ENCODE data around the gene MAPT. TPM values are rescaled to one million over a fixed set of nuclear protein-coding genes. Genes with fewer than 3 reads are reported as not detected.

Gene MAPT
- total RNA-seq, 1 donor from 2014 or later, result 0.28 TPM

GRCh38 chr17:45998987-45999899, 104.9 kb downstream of the MAPT start, which contains the start of gene STH:
Gene STH (plus strand): TSS chr17:45999250. CDS start chr17:45999280, 30 bp downstream.
- Mint-ChIP-seq H3K4me3 (ENCODE audit: unreplicated experiment) (no peak within 1 kb of the TSS), H3K4me1 (ENCODE audit: unreplicated experiment) (peaks cover 6% of the 10 kb centered on the region), H3K9me3 (ENCODE audit: unreplicated experiment) (no peaks in the 10 kb centered on the region), H3K36me3 (ENCODE audit: low read depth, unreplicated experiment) (peaks cover 3% of the 10 kb centered on the region), H3K27me3 (ENCODE audit: unreplicated experiment) (peaks cover 6% of the 10 kb centered on the region), H3K27ac (ENCODE audit: unreplicated experiment) (no peak within 1 kb of the TSS)
- DNase-seq (ENCODE audit: low spot score), result no peak
- TF ChIP-seq, protein P1, sequence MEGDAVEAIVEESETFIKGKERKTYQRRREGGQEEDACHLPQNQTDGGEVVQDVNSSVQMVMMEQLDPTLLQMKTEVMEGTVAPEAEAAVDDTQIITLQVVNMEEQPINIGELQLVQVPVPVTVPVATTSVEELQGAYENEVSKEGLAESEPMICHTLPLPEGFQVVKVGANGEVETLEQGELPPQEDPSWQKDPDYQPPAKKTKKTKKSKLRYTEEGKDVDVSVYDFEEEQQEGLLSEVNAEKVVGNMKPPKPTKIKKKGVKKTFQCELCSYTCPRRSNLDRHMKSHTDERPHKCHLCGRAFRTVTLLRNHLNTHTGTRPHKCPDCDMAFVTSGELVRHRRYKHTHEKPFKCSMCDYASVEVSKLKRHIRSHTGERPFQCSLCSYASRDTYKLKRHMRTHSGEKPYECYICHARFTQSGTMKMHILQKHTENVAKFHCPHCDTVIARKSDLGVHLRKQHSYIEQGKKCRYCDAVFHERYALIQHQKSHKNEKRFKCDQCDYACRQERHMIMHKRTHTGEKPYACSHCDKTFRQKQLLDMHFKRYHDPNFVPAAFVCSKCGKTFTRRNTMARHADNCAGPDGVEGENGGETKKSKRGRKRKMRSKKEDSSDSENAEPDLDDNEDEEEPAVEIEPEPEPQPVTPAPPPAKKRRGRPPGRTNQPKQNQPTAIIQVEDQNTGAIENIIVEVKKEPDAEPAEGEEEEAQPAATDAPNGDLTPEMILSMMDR (IDR thresholded peaks at IDR 0.05; ENCODE audit: unreplicated experiment), result no peak

DNA sequence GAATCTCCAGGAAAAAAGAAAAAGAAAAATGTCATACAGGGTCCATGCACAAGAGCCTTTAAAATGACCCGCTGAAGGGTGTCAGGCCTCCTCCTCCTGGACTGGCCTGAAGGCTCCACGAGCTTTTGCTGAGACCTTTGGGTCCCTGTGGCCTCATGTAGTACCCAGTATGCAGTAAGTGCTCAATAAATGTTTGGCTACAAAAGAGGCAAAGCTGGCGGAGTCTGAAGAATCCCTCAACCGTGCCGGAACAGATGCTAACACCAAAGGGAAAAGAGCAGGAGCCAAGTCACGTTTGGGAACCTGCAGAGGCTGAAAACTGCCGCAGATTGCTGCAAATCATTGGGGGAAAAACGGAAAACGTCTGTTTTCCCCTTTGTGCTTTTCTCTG, 105.5 kb downstream of the MAPT start:
- Mint-ChIP-seq H3K9me3 (ENCODE audit: unreplicated experiment) (no peaks in the 10 kb centered on the region), H3K36me3 (ENCODE audit: low read depth, unreplicated experiment) (peaks cover 3% of the 10 kb centered on the region), H3K4me3 (ENCODE audit: unreplicated experiment) (no peak overlapping the region), H3K27me3 (ENCODE audit: unreplicated experiment) (peaks cover 6% of the 10 kb centered on the region), H3K4me1 (ENCODE audit: unreplicated experiment) (peaks cover 6% of the 10 kb centered on the region), H3K27ac (ENCODE audit: unreplicated experiment) (no peak overlapping the region)
- DNase-seq (ENCODE audit: low spot score), result no peak
- TF ChIP-seq, protein P1 (IDR thresholded peaks at IDR 0.05; ENCODE audit: unreplicated experiment), result no peak

DNA sequence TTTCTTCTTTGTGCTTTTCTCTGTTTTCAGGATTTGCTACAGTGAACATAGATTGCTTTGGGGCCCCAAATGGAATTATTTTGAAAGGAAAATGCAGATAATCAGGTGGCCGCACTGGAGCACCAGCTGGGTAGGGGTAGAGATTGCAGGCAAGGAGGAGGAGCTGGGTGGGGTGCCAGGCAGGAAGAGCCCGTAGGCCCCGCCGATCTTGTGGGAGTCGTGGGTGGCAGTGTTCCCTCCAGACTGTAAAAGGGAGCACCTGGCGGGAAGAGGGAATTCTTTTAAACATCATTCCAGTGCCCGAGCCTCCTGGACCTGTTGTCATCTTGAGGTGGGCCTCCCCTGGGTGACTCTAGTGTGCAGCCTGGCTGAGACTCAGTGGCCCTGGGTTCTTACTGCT, 105.9 kb downstream of the MAPT start:
- Mint-ChIP-seq H3K4me1 (ENCODE audit: unreplicated experiment) (peaks cover 6% of the 10 kb centered on the region), H3K36me3 (ENCODE audit: low read depth, unreplicated experiment) (peaks cover 1% of the 10 kb centered on the region), H3K27ac (ENCODE audit: unreplicated experiment) (no peak overlapping the region), H3K27me3 (ENCODE audit: unreplicated experiment) (peaks cover 6% of the 10 kb centered on the region), H3K4me3 (ENCODE audit: unreplicated experiment) (no peak overlapping the region), H3K9me3 (ENCODE audit: unreplicated experiment) (no peaks in the 10 kb centered on the region)
- no peak for DNase-seq (ENCODE audit: low spot score)
- TF ChIP-seq, protein P1 (IDR thresholded peaks at IDR 0.05; ENCODE audit: unreplicated experiment), result no peak

DNA sequence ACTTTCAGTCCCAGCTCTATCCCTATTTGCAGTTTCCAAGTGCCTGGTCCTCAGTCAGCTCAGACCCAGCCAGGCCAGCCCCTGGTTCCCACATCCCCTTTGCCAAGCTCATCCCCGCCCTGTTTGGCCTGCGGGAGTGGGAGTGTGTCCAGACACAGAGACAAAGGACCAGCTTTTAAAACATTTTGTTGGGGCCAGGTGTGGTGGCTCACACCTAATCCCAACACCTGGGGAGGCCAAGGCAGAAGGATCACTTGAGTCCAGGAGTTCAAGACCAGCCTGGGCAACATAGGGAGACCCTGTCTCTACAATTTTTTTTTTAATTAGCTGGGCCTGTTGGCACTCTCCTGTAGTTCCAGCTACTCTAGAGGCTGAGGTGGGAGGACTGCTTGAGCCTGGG, 106.4 kb downstream of the MAPT start:
- Mint-ChIP-seq H3K9me3 (ENCODE audit: unreplicated experiment) (no peaks in the 10 kb centered on the region), H3K4me3 (ENCODE audit: unreplicated experiment) (no peak overlapping the region), H3K27ac (ENCODE audit: unreplicated experiment) (no peak overlapping the region), H3K4me1 (ENCODE audit: unreplicated experiment) (peaks cover 6% of the 10 kb centered on the region), H3K36me3 (ENCODE audit: low read depth, unreplicated experiment) (no peaks in the 10 kb centered on the region), H3K27me3 (ENCODE audit: unreplicated experiment) (peaks cover 6% of the 10 kb centered on the region)
- TF ChIP-seq, protein P1 (IDR thresholded peaks at IDR 0.05; ENCODE audit: unreplicated experiment), result no peak
- DNase-seq (ENCODE audit: low spot score), result no peak
